ENCODE results near the gene HBG2.
"Not testable (repeated sequence)": the region's sequence is repeated elsewhere in the genome, so short reads cannot be mapped to it uniquely, and the experiment has no call there.

HBG2 gene

DNA sequence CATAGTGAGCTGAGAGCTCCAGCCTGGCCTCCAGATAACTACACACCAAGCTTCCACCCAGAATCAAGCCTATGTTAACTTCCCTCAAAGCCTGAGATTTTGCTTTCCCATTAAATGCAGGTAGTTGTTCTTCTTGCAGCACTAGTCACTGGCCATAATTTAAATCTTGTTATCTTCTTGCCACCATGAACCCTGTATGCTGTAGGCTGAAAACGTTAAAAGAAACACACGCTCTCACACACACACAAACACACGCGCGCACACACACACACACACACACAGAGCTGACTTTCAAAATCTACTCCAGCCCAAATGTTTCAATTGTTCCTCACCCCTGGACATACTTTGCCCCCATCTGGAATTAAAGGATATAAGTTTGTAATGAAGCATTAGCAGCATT lies 1.1 kb downstream of the HBG2 start:
- not testable (repeated sequence) for H3K4me1 ChIP-seq (ENCODE audit: control insufficient read depth, insufficient read depth, low read length); H3K27ac ChIP-seq (ENCODE audit: low read depth, low read length); H3K27me3 ChIP-seq (ENCODE audit: control insufficient read depth, insufficient read depth, low read length); H3K9ac ChIP-seq (ENCODE audit: low read length); H3K4me3 ChIP-seq (ENCODE audit: low read length); H3K36me3 ChIP-seq (ENCODE audit: control insufficient read depth, insufficient read depth, low read length)

DNA sequence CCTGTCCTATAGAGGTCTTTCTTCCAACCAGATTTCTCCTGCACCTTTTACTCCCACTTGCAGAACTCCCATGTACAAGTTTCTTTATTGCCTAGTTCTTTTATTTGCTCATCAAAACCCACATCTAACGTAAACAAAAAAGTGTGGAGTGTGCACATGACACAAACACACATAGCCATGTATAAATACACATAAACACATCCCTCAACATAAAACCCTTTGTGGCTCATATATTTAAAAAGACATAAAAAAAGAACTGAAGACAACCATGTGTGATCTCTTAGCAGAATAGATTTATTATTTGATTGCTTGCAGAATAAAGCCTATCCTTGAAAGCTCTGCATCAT lies 1.7 kb downstream of the HBG2 start:
- Histone ChIP-seq H3K27ac (ENCODE audit: low read depth, low read length) (no peak overlapping the region), H3K9ac (ENCODE audit: low read length) (no peak overlapping the region), H3K27me3 (ENCODE audit: control insufficient read depth, insufficient read depth, low read length) (no peaks in the 10 kb centered on the region), H3K4me3 (ENCODE audit: low read length) (no peak overlapping the region), H3K36me3 (ENCODE audit: control insufficient read depth, insufficient read depth, low read length) (no peaks in the 10 kb centered on the region), H3K4me1 (ENCODE audit: control insufficient read depth, insufficient read depth, low read length) (no peaks in the 10 kb centered on the region)

DNA sequence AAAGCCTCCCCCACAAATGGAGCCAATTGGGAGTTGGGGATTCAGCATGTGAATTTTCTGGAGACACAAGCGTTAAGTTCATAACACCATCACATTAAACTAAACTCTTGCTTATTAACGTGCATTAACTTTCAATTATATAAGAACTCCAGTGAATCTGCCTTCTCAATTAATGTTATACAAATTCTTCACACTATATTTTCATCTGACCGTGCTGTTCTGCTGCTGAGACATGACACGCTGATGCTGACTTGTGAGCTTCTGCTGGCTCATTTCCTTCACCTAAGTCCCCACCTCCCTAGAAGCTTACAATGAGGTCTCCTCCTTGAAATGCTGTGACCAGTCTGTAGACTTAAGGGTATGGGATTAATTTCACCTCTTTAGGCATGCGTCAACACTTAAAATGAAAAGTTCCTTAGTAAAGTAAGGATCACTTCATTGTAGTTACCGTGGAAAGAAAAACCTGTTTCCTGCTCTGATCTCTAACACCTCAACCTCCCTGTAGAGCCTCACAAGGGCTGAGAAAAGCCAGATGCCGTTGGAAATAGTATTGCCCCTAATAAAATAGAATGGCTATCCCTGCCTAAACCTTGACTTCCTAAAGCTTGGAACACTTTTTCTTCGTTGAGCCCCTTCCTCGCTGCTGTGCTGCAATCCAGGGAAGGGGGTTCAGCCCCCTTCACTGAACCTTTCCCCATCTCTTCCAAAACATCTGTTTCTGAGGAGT lies 2.2 kb downstream of the HBG2 start:
- Histone ChIP-seq H3K36me3 (ENCODE audit: control insufficient read depth, insufficient read depth, low read length) (no peaks in the 10 kb centered on the region), H3K27ac (ENCODE audit: low read depth, low read length) (no peak overlapping the region), H3K9ac (ENCODE audit: low read length) (no peak overlapping the region), H3K4me1 (ENCODE audit: control insufficient read depth, insufficient read depth, low read length) (no peaks in the 10 kb centered on the region), H3K4me3 (ENCODE audit: low read length) (no peak overlapping the region), H3K27me3 (ENCODE audit: control insufficient read depth, insufficient read depth, low read length) (no peaks in the 10 kb centered on the region)

DNA sequence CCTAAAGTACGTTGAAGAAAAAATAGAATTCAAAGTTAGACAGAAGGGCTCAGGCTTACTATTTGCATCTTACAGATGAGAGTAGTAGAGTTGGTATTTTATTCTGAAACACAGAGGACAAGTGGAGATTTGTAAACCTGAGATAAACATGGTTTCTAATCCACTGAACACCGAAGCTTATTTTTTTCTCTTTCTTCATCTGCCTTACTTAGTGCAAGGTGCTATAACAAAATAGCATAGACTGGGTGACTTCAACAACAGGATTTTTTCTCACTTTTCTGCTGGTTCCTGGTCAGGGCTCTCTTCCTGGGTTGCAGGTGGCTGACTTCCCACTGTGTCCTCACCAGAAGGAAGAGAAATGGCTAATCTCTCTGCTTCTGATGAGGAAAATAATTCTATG lies 2.8 kb downstream of the HBG2 start:
- H3K4me1 ChIP-seq (ENCODE audit: control insufficient read depth, insufficient read depth, low read length) = no peaks in the 10 kb centered on the region
- H3K27me3 ChIP-seq (ENCODE audit: control insufficient read depth, insufficient read depth, low read length) = no peaks in the 10 kb centered on the region
- H3K36me3 ChIP-seq (ENCODE audit: control insufficient read depth, insufficient read depth, low read length) = no peaks in the 10 kb centered on the region
- no peak overlapping the region for H3K27ac ChIP-seq (ENCODE audit: low read depth, low read length)
- H3K4me3 ChIP-seq (ENCODE audit: low read length) = no peak overlapping the region
- H3K9ac ChIP-seq (ENCODE audit: low read length) = no peak overlapping the region

DNA sequence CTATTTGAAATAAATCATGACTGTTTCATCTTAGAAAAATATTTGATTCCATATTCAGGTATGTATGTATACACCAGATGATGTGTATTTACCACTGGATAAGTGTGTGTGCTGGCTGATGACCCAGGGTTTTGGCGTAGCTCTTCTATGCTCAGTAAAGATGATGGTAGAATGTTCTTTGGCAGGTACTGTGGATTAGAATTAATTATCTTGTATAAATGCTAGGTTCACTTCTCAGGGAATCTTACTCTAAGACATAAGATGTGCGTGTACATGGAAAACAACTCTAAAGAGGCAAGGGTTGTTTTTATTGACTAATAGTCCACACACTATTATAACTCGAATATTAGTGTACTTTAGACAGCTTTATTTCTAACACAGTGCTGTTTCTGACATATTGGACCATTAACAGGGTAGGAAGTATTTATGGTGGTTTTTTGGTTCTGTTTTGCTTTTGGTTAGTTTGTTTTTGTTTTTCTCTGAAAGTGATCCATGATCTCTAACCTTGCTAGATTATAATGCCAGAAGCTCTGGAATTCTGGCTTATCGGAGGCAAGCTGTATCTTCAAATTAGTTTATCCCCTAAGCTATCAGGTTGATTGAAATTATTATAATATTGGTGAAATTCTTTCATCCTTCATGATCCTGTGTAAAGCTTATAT lies 3.9 kb downstream of the HBG2 start:
- Histone ChIP-seq H3K4me3 (ENCODE audit: low read length) (no peak overlapping the region), H3K9ac (ENCODE audit: low read length) (no peak overlapping the region)

DNA sequence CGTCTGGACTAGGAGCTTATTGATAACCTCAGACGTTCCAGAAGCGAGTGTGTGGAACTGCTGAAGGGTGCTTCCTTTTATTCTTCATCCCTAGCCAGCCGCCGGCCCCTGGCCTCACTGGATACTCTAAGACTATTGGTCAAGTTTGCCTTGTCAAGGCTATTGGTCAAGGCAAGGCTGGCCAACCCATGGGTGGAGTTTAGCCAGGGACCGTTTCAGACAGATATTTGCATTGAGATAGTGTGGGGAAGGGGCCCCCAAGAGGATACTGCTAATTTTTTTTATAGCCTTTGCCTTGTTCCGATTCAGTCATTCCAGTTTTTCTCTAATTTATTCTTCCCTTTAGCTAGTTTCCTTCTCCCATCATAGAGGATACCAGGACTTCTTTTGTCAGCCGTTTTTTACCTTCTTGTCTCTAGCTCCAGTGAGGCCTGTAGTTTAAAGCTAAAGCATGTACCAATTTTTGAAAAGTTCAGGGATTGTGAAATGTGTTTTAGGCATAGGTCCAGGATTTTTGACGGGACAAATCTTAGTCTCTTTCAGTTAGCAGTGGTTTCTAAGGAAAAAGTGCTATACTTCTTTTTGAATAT lies 4.7 kb downstream of the HBG2 start, which contains the start of gene HBG1:
Gene HBG1, minus strand, starts transcription at position 51 of the 590 bp plus-strand sequence. CDS start 53 bp downstream, outside the sequence.
- H3K4me1 ChIP-seq (ENCODE audit: control insufficient read depth, insufficient read depth, low read length); H3K36me3 ChIP-seq (ENCODE audit: control insufficient read depth, insufficient read depth, low read length); H3K27ac ChIP-seq (ENCODE audit: low read depth, low read length); H3K4me3 ChIP-seq (ENCODE audit: low read length); H3K27me3 ChIP-seq (ENCODE audit: control insufficient read depth, insufficient read depth, low read length); H3K9ac ChIP-seq (ENCODE audit: low read length): not testable (repeated sequence)

More for the DNA sequence above, 3.9 kb downstream of the HBG2 start:
- H3K4me1 ChIP-seq (ENCODE audit: control insufficient read depth, insufficient read depth, low read length) = no peaks in the 10 kb centered on the region
- H3K36me3 ChIP-seq (ENCODE audit: control insufficient read depth, insufficient read depth, low read length) = no peaks in the 10 kb centered on the region
- no peak overlapping the region for H3K27ac ChIP-seq (ENCODE audit: low read depth, low read length)
- H3K27me3 ChIP-seq (ENCODE audit: control insufficient read depth, insufficient read depth, low read length) = no peaks in the 10 kb centered on the region

DNA sequence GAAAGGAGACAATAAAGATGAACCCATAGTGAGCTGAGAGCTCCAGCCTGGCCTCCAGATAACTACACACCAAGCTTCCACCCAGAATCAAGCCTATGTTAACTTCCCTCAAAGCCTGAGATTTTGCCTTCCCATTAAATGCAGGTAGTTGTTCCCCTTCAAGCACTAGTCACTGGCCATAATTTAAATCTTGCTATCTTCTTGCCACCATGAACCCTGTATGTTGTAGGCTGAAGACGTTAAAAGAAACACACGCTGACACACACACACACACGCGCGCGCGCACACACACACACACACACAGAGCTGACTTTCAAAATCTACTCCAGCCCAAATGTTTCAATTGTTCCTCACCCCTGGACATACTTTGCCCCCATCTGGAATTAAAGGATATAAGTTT lies 6.1 kb downstream of the HBG2 start:
- H3K4me1 ChIP-seq (ENCODE audit: control insufficient read depth, insufficient read depth, low read length); H3K27me3 ChIP-seq (ENCODE audit: control insufficient read depth, insufficient read depth, low read length); H3K27ac ChIP-seq (ENCODE audit: low read depth, low read length); H3K9ac ChIP-seq (ENCODE audit: low read length); H3K36me3 ChIP-seq (ENCODE audit: control insufficient read depth, insufficient read depth, low read length); H3K4me3 ChIP-seq (ENCODE audit: low read length): not testable (repeated sequence)

DNA sequence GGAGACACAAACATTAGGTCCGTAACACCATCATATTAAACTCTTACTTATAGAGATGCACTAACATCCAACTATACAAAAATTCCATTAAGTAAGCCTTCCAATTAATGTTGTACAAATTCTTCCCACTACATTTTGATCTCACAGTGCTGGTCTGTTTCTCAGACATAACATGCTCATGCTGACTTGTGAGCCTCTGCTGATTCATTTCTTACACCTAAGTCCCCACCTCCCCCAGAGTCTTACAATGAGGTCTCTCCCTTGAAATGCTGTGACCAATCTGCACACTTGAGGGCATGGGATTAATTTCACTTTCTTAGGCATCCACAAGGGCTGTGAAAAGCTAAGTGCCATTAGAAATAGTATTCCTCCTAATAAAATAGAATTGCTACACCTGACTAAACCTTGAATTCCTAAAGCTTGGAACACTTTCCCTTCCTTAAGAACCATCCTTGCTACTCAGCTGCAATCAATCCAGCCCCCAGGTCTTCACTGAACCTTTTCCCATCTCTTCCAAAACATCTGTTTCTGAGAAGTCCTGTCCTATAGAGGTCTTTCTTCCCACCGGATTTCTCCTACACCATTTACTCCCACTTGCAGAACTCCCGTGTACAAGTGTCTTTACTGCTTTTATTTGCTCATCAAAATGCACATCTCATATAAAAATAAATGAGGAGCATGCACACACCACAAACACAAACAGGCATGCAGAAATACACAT lies 6.9 kb downstream of the HBG2 start:
- Histone ChIP-seq H3K4me3 (ENCODE audit: low read length) (no peak overlapping the region), H3K9ac (ENCODE audit: low read length) (no peak overlapping the region), H3K27me3 (ENCODE audit: control insufficient read depth, insufficient read depth, low read length) (no peaks in the 10 kb centered on the region), H3K4me1 (ENCODE audit: control insufficient read depth, insufficient read depth, low read length) (no peaks in the 10 kb centered on the region), H3K27ac (ENCODE audit: low read depth, low read length) (no peak overlapping the region), H3K36me3 (ENCODE audit: control insufficient read depth, insufficient read depth, low read length) (no peaks in the 10 kb centered on the region)

DNA sequence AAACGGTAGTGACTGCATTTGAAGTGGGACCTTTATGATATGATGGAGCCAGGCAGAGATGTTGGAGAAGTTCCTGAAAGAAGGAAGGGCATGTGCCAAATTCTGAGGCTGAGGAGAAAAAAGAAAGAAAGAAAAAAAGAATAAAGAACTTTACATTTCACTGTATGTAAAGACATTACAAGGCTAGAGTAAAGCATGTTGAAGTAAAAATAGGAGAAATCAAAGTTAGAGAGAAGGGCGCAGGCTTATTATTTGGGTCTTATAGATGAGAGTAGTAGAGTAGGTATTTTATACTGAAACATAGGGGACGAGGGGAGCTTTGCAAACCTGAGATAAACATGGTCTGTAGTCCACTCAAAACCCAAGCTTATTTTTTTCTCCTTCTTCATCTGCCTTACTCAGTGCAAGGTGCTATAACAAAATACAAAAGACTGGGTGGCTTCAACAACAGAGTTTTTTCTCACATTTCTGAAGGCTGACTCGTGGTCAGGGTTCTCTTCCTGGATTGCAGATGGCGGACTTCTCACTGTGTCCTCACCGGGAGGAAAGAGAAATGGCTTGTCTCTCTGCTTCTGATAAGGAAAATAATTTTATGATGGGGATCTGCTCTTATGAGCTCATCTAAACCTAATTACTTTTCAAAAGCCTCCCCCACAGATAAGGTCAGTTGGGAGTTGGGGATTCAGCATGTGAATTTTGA lies 7.7 kb downstream of the HBG2 start:
- Histone ChIP-seq H3K36me3 (ENCODE audit: control insufficient read depth, insufficient read depth, low read length) (no peaks in the 10 kb centered on the region), H3K9ac (ENCODE audit: low read length) (no peak overlapping the region), H3K27ac (ENCODE audit: low read depth, low read length) (no peak overlapping the region)

DNA sequence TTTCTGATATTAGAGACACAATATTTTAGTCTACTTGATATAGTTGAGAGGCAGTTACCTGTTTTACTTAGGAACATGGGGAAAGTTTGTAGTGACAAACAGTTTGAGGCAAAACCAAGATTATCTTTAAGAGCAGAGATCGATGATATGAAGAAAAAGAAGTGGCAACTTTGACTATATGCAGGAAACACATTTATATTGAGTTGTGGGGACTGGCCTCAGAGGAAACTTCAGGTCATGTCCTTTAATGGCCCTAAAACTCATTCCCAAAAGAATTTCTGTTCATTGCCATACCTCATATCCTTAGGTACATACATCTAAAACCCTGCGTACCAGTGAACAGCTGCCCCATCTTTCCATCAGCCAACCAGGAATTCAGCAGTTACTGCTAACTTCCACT lies 9.4 kb downstream of the HBG2 start:
- no peaks in the 10 kb centered on the region for H3K4me1 ChIP-seq (ENCODE audit: control insufficient read depth, insufficient read depth, low read length)
- no peak overlapping the region for H3K27ac ChIP-seq (ENCODE audit: low read depth, low read length)
- H3K36me3 ChIP-seq (ENCODE audit: control insufficient read depth, insufficient read depth, low read length) = no peaks in the 10 kb centered on the region

More for the DNA sequence above, 7.7 kb downstream of the HBG2 start:
- Histone ChIP-seq H3K4me3 (ENCODE audit: low read length) (no peak overlapping the region), H3K4me1 (ENCODE audit: control insufficient read depth, insufficient read depth, low read length) (no peaks in the 10 kb centered on the region), H3K27me3 (ENCODE audit: control insufficient read depth, insufficient read depth, low read length) (no peaks in the 10 kb centered on the region)

DNA sequence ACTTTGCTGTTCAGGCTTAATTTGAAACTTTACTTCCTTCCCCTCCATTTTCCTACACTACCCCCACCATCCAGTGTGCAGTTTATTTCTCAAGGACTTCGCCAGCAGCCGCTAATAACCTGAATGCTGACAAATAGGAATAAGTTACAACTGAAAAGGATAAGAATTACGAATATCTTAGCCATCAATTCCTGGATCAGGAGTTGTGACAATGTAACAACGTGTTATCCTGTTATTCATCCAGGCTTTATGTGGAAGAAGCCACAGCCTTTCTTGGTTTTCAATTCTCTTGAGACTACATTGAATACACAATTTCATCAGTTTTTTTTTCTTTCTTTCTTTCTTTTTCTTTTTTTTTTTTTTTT lies 10.8 kb downstream of the HBG2 start:
- Histone ChIP-seq H3K4me1 (ENCODE audit: control insufficient read depth, insufficient read depth, low read length) (no peaks in the 10 kb centered on the region), H3K36me3 (ENCODE audit: control insufficient read depth, insufficient read depth, low read length) (no peaks in the 10 kb centered on the region), H3K4me3 (ENCODE audit: low read length) (no peak overlapping the region), H3K27me3 (ENCODE audit: control insufficient read depth, insufficient read depth, low read length) (no peaks in the 10 kb centered on the region), H3K27ac (ENCODE audit: low read depth, low read length) (no peak overlapping the region), H3K9ac (ENCODE audit: low read length) (no peak overlapping the region)

More for the DNA sequence above, 9.4 kb downstream of the HBG2 start:
- Histone ChIP-seq H3K27me3 (ENCODE audit: control insufficient read depth, insufficient read depth, low read length) (no peaks in the 10 kb centered on the region), H3K4me3 (ENCODE audit: low read length) (no peak overlapping the region), H3K9ac (ENCODE audit: low read length) (no peak overlapping the region)

All from rectal smooth muscle tissue (tissue), 1 donor.